ENCODE measurements around the gene PEX16. TPM values are rescaled to one million over a fixed set of nuclear protein-coding genes. Genes with fewer than 3 reads are reported as not detected.
A peak's percentile ranks its signal among the peaks of the same experiment; 100 is the strongest.

PEX16 gene
- total and polyA plus RNA-seq, 11 donors: 10.4 to 22.8 (median 16.3) TPM

GRCh38 chr11:45860348-45860747 is 57.3 kb downstream of the PEX16 start:
- Histone ChIP-seq H3K36me3 (peaks cover 0 to 90% (median 80%) of the 10 kb centered on the region in 9 donors), H3K27me3 (no peaks in the 10 kb centered on the region), H3K27ac (peak overlapping the region in 11 of 12 donors; percentile 82 to 99 (median 91)), H3K4me3 (no peak overlapping the region), H3K9me3 (no peaks in the 10 kb centered on the region), H3K4me1 (peaks cover 23 to 69% (median 57%) of the 10 kb centered on the region in 12 donors)
- ATAC-seq (no peak), DNase-seq (no peak)
- TF ChIP-seq POLR2A (IDR thresholded peaks at IDR 0.05): no peak
- TF ChIP-seq, protein P1, sequence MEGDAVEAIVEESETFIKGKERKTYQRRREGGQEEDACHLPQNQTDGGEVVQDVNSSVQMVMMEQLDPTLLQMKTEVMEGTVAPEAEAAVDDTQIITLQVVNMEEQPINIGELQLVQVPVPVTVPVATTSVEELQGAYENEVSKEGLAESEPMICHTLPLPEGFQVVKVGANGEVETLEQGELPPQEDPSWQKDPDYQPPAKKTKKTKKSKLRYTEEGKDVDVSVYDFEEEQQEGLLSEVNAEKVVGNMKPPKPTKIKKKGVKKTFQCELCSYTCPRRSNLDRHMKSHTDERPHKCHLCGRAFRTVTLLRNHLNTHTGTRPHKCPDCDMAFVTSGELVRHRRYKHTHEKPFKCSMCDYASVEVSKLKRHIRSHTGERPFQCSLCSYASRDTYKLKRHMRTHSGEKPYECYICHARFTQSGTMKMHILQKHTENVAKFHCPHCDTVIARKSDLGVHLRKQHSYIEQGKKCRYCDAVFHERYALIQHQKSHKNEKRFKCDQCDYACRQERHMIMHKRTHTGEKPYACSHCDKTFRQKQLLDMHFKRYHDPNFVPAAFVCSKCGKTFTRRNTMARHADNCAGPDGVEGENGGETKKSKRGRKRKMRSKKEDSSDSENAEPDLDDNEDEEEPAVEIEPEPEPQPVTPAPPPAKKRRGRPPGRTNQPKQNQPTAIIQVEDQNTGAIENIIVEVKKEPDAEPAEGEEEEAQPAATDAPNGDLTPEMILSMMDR (IDR thresholded peaks at IDR 0.05): no peak
- intact Hi-C loops (cut with DNase I): loop anchor here in 2 of 10 donors (10.0 kb wide), 1 partner anchor 54 kb away; the partner anchor contains the start of gene PEX16 (in 2 of the 2)
- 73 to 81% (median 77%) methylated on average over 5 of the region's 5 CpGs for WGBS, 4 donors

Other genes with a start within 250 kb of the PEX16 start
- 10 to 100 TPM in 4 of 9 donors, 1 to 10 TPM in 5; 5.5 to 11.3 (median 7.8) TPM for gene SLC35C1, start 112.7 kb downstream of the PEX16 start, total RNA-seq
- 10 to 100 TPM in 1 of 2 donors, 1 to 10 TPM in 1; 5.3 to 21.0 TPM for gene SLC35C1, start 112.7 kb downstream of the PEX16 start, polyA plus RNA-seq
- gene CRY2, start 70.4 kb downstream of the PEX16 start, total RNA-seq: 100 to 1,000 TPM in 2 of 9 donors, 10 to 100 TPM in 7; 40.2 to 132 (median 72.7) TPM
- 10 to 100 TPM; 23.2 to 26.6 TPM for gene CRY2, start 70.4 kb downstream of the PEX16 start, polyA plus RNA-seq
- gene MAPK8IP1, start 32.2 kb downstream of the PEX16 start, total RNA-seq: 1 to 10 TPM; 5.0 to 8.0 (median 7.6) TPM
- 1 to 10 TPM; 2.4 to 3.1 TPM for gene MAPK8IP1, start 32.2 kb downstream of the PEX16 start, polyA plus RNA-seq
- gene FREY1, start 10.6 kb downstream of the PEX16 start, total RNA-seq: under 1 TPM in 4 of 9 donors, not detected in 5; 0.37 to 1.00 (median 0.46) TPM
- under 1 TPM; 0.40 to 0.46 TPM for gene FREY1, start 10.6 kb downstream of the PEX16 start, polyA plus RNA-seq
- gene LARGE2, start 4.8 kb upstream of the PEX16 start, total RNA-seq: under 1 TPM in 1 of 9 donors, not detected in 8; 0.88 TPM
- gene LARGE2, start 4.8 kb upstream of the PEX16 start, polyA plus RNA-seq: under 1 TPM in 1 of 2 donors, not detected in 1; 0.17 TPM
- 10 to 100 TPM; 19.5 to 45.9 (median 37.0) TPM for gene PHF21A, start 203.6 kb upstream of the PEX16 start, total RNA-seq
- gene PHF21A, start 203.6 kb upstream of the PEX16 start, polyA plus RNA-seq: 10 to 100 TPM; 16.5 to 16.7 TPM

All from heart left ventricle (tissue), 16 donors.